ENCODE data around the gene CELA3B.

Gene CELA3B

GRCh38 chr1:21961799-21962198 is 15.0 kb upstream of the CELA3B start:
- ATAC-seq, result no peak
- TF ChIP-seq, protein P1, sequence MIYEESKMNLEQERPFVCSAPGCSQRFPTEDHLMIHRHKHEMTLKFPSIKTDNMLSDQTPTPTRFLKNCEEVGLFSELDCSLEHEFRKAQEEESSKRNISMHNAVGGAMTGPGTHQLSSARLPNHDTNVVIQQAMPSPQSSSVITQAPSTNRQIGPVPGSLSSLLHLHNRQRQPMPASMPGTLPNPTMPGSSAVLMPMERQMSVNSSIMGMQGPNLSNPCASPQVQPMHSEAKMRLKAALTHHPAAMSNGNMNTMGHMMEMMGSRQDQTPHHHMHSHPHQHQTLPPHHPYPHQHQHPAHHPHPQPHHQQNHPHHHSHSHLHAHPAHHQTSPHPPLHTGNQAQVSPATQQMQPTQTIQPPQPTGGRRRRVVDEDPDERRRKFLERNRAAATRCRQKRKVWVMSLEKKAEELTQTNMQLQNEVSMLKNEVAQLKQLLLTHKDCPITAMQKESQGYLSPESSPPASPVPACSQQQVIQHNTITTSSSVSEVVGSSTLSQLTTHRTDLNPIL (CRISPR knock-in tag; IDR thresholded peaks at IDR 0.05; ENCODE audit: low read depth), result no peak
- TF ChIP-seq SNAI2 (CRISPR knock-in tag; IDR thresholded peaks at IDR 0.05) (no peak), GLIS3 (CRISPR knock-in tag; IDR thresholded peaks at IDR 0.05) (no peak), ZFP3 (CRISPR knock-in tag; IDR thresholded peaks at IDR 0.05) (no peak), PATZ1 (CRISPR knock-in tag; IDR thresholded peaks at IDR 0.05; ENCODE audit: borderline replicate concordance) (no peak), PPARA (CRISPR knock-in tag; IDR thresholded peaks at IDR 0.05; ENCODE audit: borderline replicate concordance) (no peak), ARNTL (CRISPR knock-in tag; IDR thresholded peaks at IDR 0.05; ENCODE audit: borderline replicate concordance, low read depth) (no peak), TOX (CRISPR knock-in tag; IDR thresholded peaks at IDR 0.05; ENCODE audit: borderline replicate concordance) (no peak), ZNF70 (CRISPR knock-in tag; IDR thresholded peaks at IDR 0.05) (no peak), TCF4 (CRISPR knock-in tag; IDR thresholded peaks at IDR 0.05; ENCODE audit: borderline replicate concordance) (no peak), ZC3H10 (CRISPR knock-in tag; IDR thresholded peaks at IDR 0.05) (no peak), ZFP30 (CRISPR knock-in tag; IDR thresholded peaks at IDR 0.05) (no peak), RARB (CRISPR knock-in tag; IDR thresholded peaks at IDR 0.05) (no peak), BACH2 (CRISPR knock-in tag; IDR thresholded peaks at IDR 0.05; ENCODE audit: borderline replicate concordance) (no peak), ISL1 (CRISPR knock-in tag; IDR thresholded peaks at IDR 0.05) (no peak), ZNF8 (CRISPR knock-in tag; IDR thresholded peaks at IDR 0.05) (no peak), ESRRG (CRISPR knock-in tag; IDR thresholded peaks at IDR 0.05) (no peak), CSRNP3 (CRISPR knock-in tag; IDR thresholded peaks at IDR 0.05) (no peak)
- TF ChIP-seq, protein P2, sequence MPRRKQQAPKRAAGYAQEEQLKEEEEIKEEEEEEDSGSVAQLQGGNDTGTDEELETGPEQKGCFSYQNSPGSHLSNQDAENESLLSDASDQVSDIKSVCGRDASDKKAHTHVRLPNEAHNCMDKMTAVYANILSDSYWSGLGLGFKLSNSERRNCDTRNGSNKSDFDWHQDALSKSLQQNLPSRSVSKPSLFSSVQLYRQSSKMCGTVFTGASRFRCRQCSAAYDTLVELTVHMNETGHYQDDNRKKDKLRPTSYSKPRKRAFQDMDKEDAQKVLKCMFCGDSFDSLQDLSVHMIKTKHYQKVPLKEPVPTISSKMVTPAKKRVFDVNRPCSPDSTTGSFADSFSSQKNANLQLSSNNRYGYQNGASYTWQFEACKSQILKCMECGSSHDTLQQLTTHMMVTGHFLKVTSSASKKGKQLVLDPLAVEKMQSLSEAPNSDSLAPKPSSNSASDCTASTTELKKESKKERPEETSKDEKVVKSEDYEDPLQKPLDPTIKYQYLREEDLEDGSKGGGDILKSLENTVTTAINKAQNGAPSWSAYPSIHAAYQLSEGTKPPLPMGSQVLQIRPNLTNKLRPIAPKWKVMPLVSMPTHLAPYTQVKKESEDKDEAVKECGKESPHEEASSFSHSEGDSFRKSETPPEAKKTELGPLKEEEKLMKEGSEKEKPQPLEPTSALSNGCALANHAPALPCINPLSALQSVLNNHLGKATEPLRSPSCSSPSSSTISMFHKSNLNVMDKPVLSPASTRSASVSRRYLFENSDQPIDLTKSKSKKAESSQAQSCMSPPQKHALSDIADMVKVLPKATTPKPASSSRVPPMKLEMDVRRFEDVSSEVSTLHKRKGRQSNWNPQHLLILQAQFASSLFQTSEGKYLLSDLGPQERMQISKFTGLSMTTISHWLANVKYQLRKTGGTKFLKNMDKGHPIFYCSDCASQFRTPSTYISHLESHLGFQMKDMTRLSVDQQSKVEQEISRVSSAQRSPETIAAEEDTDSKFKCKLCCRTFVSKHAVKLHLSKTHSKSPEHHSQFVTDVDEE (CRISPR knock-in tag; IDR thresholded peaks at IDR 0.05), result no peak

DNA sequence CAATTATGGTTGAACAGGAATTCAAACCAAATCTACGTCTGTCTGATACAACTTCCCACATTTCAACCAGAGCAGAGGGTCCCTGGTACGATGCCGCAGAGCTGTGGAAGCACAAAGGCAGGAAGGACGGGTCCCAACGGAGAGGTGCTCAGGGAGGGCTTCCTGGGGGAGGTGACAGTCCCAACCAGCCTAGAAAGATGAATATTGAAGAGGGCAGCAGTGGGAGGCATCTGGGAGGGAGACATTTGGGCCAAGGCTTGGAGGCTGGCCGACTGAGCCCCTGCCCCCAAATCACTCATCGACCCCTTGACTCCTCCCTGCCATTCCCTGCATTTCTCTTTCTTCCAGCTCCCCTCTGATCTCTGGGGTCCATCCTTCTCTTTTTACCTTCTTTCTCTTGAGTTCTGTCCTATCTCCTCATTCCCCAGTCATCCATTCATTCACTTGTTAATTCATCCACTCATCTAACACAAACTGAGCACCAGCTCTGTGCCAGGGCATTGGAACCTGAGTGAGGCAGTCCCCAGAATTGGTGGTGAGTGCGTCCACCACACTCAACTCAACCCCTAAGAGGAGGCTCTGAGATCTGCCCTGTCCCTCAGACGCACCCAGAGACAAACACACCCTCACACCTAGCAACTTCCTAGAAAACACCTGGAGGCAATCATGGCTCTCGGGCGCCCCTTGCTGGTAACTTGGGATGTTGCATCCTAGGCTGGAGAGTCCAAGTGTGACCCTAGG is 13.2 kb upstream of the CELA3B start:
- TF ChIP-seq BACH2 (CRISPR knock-in tag; IDR thresholded peaks at IDR 0.05; ENCODE audit: borderline replicate concordance), result no peak
- TF ChIP-seq OSR1 (CRISPR knock-in tag; IDR thresholded peaks at IDR 0.05), result no peak
- TF ChIP-seq, protein P2 (CRISPR knock-in tag; IDR thresholded peaks at IDR 0.05), result no peak
- TF ChIP-seq PPARA (CRISPR knock-in tag; IDR thresholded peaks at IDR 0.05; ENCODE audit: borderline replicate concordance), result no peak
- ATAC-seq, result peak; percentile 91

All from SK-N-SH treated with all-trans-retinoic acid at 6 μM for 48 hours (cell line).